NB4 (cell line): Measurements from ENCODE around the gene FANCM.

ENCODE experiments used
- MYC ChIP-seq: IDR thresholded peaks from 2 replicates; pipeline ENCODE4 v1.6.1; 2011; ENCODE audit warnings: low read depth, low read length
- POLR2A ChIP-seq: IDR thresholded peaks from 2 replicates; pipeline ENCODE4 v1.6.1; 2011; ENCODE audit warnings: mild to moderate bottlenecking; ENCODE audit not compliant: insufficient read length; ENCODE audit errors: extremely low read depth
- TF ChIP-seq, protein P1 (sequence below): IDR thresholded peaks from one replicate; pipeline ENCODE4 v1.5.1; 2012; ENCODE audit warnings: low read depth, low read length

GRCh38 chr14:45104561-45104960 is 31.2 kb upstream of the FANCM start:
- TF ChIP-seq, protein P1, sequence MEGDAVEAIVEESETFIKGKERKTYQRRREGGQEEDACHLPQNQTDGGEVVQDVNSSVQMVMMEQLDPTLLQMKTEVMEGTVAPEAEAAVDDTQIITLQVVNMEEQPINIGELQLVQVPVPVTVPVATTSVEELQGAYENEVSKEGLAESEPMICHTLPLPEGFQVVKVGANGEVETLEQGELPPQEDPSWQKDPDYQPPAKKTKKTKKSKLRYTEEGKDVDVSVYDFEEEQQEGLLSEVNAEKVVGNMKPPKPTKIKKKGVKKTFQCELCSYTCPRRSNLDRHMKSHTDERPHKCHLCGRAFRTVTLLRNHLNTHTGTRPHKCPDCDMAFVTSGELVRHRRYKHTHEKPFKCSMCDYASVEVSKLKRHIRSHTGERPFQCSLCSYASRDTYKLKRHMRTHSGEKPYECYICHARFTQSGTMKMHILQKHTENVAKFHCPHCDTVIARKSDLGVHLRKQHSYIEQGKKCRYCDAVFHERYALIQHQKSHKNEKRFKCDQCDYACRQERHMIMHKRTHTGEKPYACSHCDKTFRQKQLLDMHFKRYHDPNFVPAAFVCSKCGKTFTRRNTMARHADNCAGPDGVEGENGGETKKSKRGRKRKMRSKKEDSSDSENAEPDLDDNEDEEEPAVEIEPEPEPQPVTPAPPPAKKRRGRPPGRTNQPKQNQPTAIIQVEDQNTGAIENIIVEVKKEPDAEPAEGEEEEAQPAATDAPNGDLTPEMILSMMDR: no peak
- TF ChIP-seq MYC (no peak), POLR2A (no peak)
